GM23338 (cell line): ENCODE data around the gene USP3.

Experiments used
- CTCF ChIP-seq, 2 experiments: fragments of 200-600 bp in 1 of 2; sonication (generic) in 1 of 2; conservative IDR thresholded peaks; 2 replicates each; pipeline versions ENCODE4 v1.5.1 to v1.6.1; 2016 to 2017; ENCODE audit warnings: antibody characterized with exemption in 2 of 2, low read depth in 2 of 2, mild to moderate bottlenecking in 2 of 2, moderate library complexity in 1 of 2
- ETS1 ChIP-seq: IDR thresholded peaks from 2 replicates; pipeline ENCODE4 v1.6.1; 2016; ENCODE audit warnings: antibody characterized with exemption
- EZH2 ChIP-seq: fragments of 200-600 bp; sonication (generic); IDR thresholded peaks from one replicate; pipeline ENCODE4 v1.8.0; 2017; ENCODE audit warnings: antibody characterized with exemption, mild to moderate bottlenecking, low read depth; ENCODE audit not compliant: unreplicated experiment
- EZH2phosphoT487 ChIP-seq: fragments of 200-600 bp; sonication (generic); IDR thresholded peaks from one replicate; pipeline ENCODE4 v1.8.1; 2018; ENCODE audit warnings: antibody characterized with exemption; ENCODE audit not compliant: unreplicated experiment
- NANOG ChIP-seq: IDR thresholded peaks from 2 replicates; pipeline ENCODE4 v1.6.1; 2016; ENCODE audit warnings: antibody characterized with exemption, borderline replicate concordance
- POLR2AphosphoS5 ChIP-seq: IDR thresholded peaks from 2 replicates; pipeline ENCODE4 v1.6.1; 2016; ENCODE audit warnings: antibody characterized with exemption, low read depth
- REST ChIP-seq: IDR thresholded peaks from one replicate; pipeline ENCODE4 v1.6.1; 2018; ENCODE audit warnings: antibody characterized with exemption; ENCODE audit not compliant: unreplicated experiment
- ZNF114 ChIP-seq: fragments of 250-450 bp; sonication (Bioruptor Pico); IDR thresholded peaks from 2 replicates; pipeline ENCODE4 v1.5.0; 2020; ENCODE audit warnings: mild to moderate bottlenecking, moderate library complexity
- ZNF331 ChIP-seq: fragments of 250-450 bp; sonication (Bioruptor Pico); IDR thresholded peaks from 2 replicates; pipeline ENCODE4 v1.5.0; 2020; ENCODE audit warnings: low read depth, mild to moderate bottlenecking, moderate library complexity
- ZNF462 ChIP-seq: fragments of 250-450 bp; sonication (Bioruptor Pico); IDR thresholded peaks from 2 replicates; pipeline ENCODE4 v1.5.0; 2020; ENCODE audit warnings: mild to moderate bottlenecking, moderate library complexity

- TF ChIP-seq CTCF (conservative IDR thresholded peaks at IDR 0.05; ENCODE audit: low read depth in 2 of 2) (no peak), REST (no peak), EZH2phosphoT487 (no peak), EZH2 (no peak), POLR2AphosphoS5 (no peak), ZNF331 (CRISPR knock-in tag) (no peak), ZNF462 (CRISPR knock-in tag) (no peak), ZNF114 (CRISPR knock-in tag) (no peak), NANOG (no peak), ETS1 (no peak)
Observed at GRCh38 chr15:63474810-63475316, 29.5 kb upstream of the USP3 start.
